GM23248 (cell line): Measurements from ENCODE around the gene WWOX. TPM values are rescaled to one million over a fixed set of nuclear protein-coding genes. Genes with fewer than 3 reads are reported as not detected.

Source experiments
- DNase-seq: peaks from one replicate; pipeline ENCODE4 v3.0.0-alpha.2; 2015
- H2AFZ ChIP-seq: fragments of 200-600 bp; sonication (generic); 2 replicates; pipeline ENCODE4 v1.6.1; 2016; ENCODE audit warnings: antibody characterized with exemption
- H3F3A ChIP-seq: fragments of 200-600 bp; sonication (generic); 2 replicates; pipeline ENCODE4 v1.6.1; 2016; ENCODE audit warnings: mild to moderate bottlenecking, antibody characterized with exemption, mixed run types; ENCODE audit not compliant: insufficient read depth
- H3K27ac ChIP-seq: fragments of 200-600 bp; sonication (generic); 2 replicates; pipeline ENCODE4 v1.5.1; 2016; ENCODE audit warnings: mild to moderate bottlenecking
- H3K27me3 ChIP-seq: fragments of 200-600 bp; sonication (generic); replicated peaks from 2 replicates; pipeline ENCODE4 v1.6.1; 2016; ENCODE audit warnings: mild to moderate bottlenecking; ENCODE audit not compliant: insufficient read depth
- H3K36me3 ChIP-seq: fragments of 200-600 bp; sonication (generic); 2 replicates; pipeline ENCODE4 v1.6.1; 2016; ENCODE audit warnings: low read depth, mild to moderate bottlenecking
- H3K4me1 ChIP-seq: fragments of 200-600 bp; sonication (generic); 2 replicates; pipeline ENCODE4 v1.6.1; 2016; ENCODE audit warnings: mild to moderate bottlenecking; ENCODE audit not compliant: insufficient read depth
- H3K4me2 ChIP-seq: fragments of 200-600 bp; sonication (generic); one replicate; pipeline ENCODE4 v1.6.1; 2016; ENCODE audit warnings: mild to moderate bottlenecking; ENCODE audit not compliant: unreplicated experiment
- H3K4me3 ChIP-seq: fragments of 200-600 bp; sonication (generic); 2 replicates; pipeline ENCODE4 v1.5.1; 2016; ENCODE audit warnings: mild to moderate bottlenecking
- H3K79me2 ChIP-seq: fragments of 200-600 bp; sonication (generic); 2 replicates; pipeline ENCODE4 v1.6.1; 2016; ENCODE audit warnings: mild to moderate bottlenecking; ENCODE audit not compliant: insufficient read depth
- H3K9ac ChIP-seq: fragments of 200-600 bp; sonication (generic); 2 replicates; pipeline ENCODE4 v1.6.1; 2016; ENCODE audit warnings: mild to moderate bottlenecking
- H3K9me2 ChIP-seq: fragments of 200-600 bp; sonication (generic); 2 replicates; pipeline ENCODE4 v1.6.1; 2016; ENCODE audit warnings: mixed run types, mild to moderate bottlenecking, moderate library complexity; ENCODE audit not compliant: insufficient read depth
- H3K9me3 ChIP-seq: fragments of 200-600 bp; sonication (generic); one replicate; pipeline ENCODE4 v1.6.1; 2017; ENCODE audit warnings: low read depth
- H4K20me1 ChIP-seq: fragments of 200-600 bp; sonication (generic); 2 replicates; pipeline ENCODE4 v1.6.0; 2016; ENCODE audit not compliant: insufficient read depth
- EZH2 ChIP-seq: fragments of 200-600 bp; sonication (generic); IDR thresholded peaks from 2 replicates; pipeline ENCODE4 v1.6.1; 2018; ENCODE audit warnings: antibody characterized with exemption, mild to moderate bottlenecking; ENCODE audit not compliant: insufficient read depth, poor library complexity, severe bottlenecking
- EZH2phosphoT487 ChIP-seq: fragments of 200-600 bp; sonication (generic); IDR thresholded peaks from 2 replicates; pipeline ENCODE4 v1.6.1; 2018; ENCODE audit warnings: antibody characterized with exemption, moderate library complexity, mild to moderate bottlenecking, low read depth; ENCODE audit not compliant: insufficient read depth
- WGBS, 2 experiments: methylation state at CpG; one replicate each; pipeline ENCODE4 v1.1.6; 2015 to 2017; ENCODE audit warnings: low lambda C conversion rate in 2 of 2, low coverage in 1 of 2; ENCODE audit errors: missing lambda C conversion rate in 2 of 2; 5-methylcytosine and 5-hydroxymethylcytosine counted together
- in situ Hi-C: fragments of 300-500 bp; cut with MboI; formaldehyde crosslinking; loops from 2 replicates; pipeline ENCODE4 v1.15.0; 2020
- polyA plus RNA-seq: library from polyadenylated mRNA; unstranded; fragments of >200 nt; fragmentation: Nextera tagmentation; extraction: Ambion mirVana; gene quantifications from 2 replicates; pipeline ENCODE4 v1.2.1, GENCODE V29; 2016
- total RNA-seq: library from RNA; depleted of rRNA; stranded (reverse); fragments of >200 nt; shearing (Covaris generic); gene quantifications from 2 replicates; pipeline ENCODE4 v1.2.3, GENCODE V29; 2014

The WWOX gene
- total and polyA plus RNA-seq, 2 experiments from 2014 or later: 4.5 to 6.6 TPM

DNA sequence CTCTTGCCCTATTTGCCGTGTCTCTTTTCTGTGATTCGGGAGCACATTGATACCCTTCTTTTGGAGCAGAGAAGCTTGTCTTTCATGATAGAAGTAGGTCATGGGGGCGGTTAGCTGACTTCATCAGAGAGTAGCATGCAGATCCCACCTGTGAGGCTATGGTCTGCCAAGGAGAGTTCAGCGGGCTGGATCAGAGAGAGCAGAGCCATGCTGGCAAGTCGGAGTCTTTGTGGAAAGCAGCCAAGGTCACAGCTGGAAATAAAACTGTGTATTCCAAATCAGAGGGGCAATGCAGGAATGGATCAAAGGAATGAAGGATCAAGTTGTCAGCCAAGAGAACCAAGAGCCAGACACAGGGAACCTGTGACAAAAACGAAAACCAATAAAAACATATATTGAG is 595.9 kb downstream of the WWOX start:
- in situ Hi-C loops: no loop called here
- 40 to 46% methylated on average over 6 of the region's 6 CpGs for WGBS, 2 experiments
- Histone ChIP-seq H3K36me3 (no peaks in the 10 kb centered on the region), H3K4me1 (no peaks in the 10 kb centered on the region), H3K4me3 (no peak overlapping the region), H3K27me3 (no peaks in the 10 kb centered on the region), H3K9me3 (no peaks in the 10 kb centered on the region), H4K20me1 (no peaks in the 10 kb centered on the region), H2AFZ (no peak overlapping the region), H3K27ac (no peak overlapping the region), H3K9me2 (no peaks in the 10 kb centered on the region), H3F3A (no peaks in the 10 kb centered on the region), H3K9ac (no peak overlapping the region), H3K79me2 (no peaks in the 10 kb centered on the region), H3K4me2 (no peak overlapping the region)
- TF ChIP-seq EZH2 (no peak), EZH2phosphoT487 (no peak)
- DNase-seq: no peak

DNA sequence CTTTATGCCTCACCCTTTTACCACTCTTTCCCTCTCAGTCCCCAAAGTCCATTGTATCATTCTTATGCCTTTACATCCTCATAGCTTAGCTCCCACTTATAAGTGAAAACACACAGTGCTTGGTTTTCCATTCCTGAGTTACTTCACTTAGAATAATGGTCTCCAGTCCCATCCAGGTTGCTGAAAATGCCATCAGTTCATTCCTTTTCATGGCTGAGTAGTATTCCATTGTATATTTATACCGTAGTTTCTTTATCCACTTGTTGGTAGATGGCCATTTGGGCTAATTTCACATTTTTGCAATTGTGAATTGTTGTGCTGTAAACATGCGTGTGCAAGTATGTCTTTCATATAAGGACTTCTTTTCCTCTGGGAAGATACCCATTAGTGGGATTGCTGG is 597.3 kb downstream of the WWOX start:
- no peak for TF ChIP-seq EZH2
- TF ChIP-seq EZH2phosphoT487: no peak
- no peak overlapping the region for H3K4me2 ChIP-seq
- in situ Hi-C loops: no loop called here
- H3K27me3 ChIP-seq: no peaks in the 10 kb centered on the region
- H3K9ac ChIP-seq: no peak overlapping the region
- no peaks in the 10 kb centered on the region for H3K36me3 ChIP-seq
- no peaks in the 10 kb centered on the region for H3K9me2 ChIP-seq
- H3F3A ChIP-seq: no peaks in the 10 kb centered on the region
- no peak for DNase-seq
- H3K27ac ChIP-seq: no peak overlapping the region
- WGBS, 2 experiments: 75 to 79% methylated on average over 2 of the region's 2 CpGs
- H3K4me3 ChIP-seq: no peak overlapping the region
- no peaks in the 10 kb centered on the region for H3K79me2 ChIP-seq
- H3K4me1 ChIP-seq: no peaks in the 10 kb centered on the region
- no peak overlapping the region for H2AFZ ChIP-seq
- no peaks in the 10 kb centered on the region for H4K20me1 ChIP-seq
- H3K9me3 ChIP-seq: no peaks in the 10 kb centered on the region

DNA sequence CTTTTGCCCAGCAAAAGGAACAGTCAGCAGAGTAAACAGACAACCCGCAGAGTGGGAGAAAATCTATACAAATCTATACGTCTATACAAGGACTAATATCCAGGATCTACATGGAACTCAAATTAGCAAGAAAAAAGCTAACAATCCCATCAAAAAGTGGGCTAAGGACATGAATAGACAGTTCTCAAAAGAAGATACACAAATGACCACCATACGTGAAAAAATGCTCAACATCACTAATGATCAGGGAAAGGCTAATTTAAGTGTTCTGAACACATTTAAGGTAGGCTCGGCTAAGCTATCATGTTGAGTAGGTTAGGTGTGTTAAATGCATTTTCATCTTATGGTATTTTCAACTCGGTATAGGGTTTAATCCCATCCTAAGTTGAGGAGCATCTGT is 598.0 kb downstream of the WWOX start:
- Histone ChIP-seq H3K4me2 (no peak overlapping the region), H3K4me3 (no peak overlapping the region), H2AFZ (no peak overlapping the region), H3K36me3 (no peaks in the 10 kb centered on the region), H3K9ac (no peak overlapping the region), H3K9me3 (no peaks in the 10 kb centered on the region), H3K27ac (no peak overlapping the region), H3K9me2 (no peaks in the 10 kb centered on the region), H3K27me3 (no peaks in the 10 kb centered on the region), H3K4me1 (no peaks in the 10 kb centered on the region), H3K79me2 (no peaks in the 10 kb centered on the region), H4K20me1 (no peaks in the 10 kb centered on the region), H3F3A (no peaks in the 10 kb centered on the region)
- in situ Hi-C loops: no loop called here
- 71 to 76% methylated on average over 5 of the region's 5 CpGs for WGBS, 2 experiments
- TF ChIP-seq EZH2phosphoT487 (no peak), EZH2 (no peak)
- no peak for DNase-seq

DNA sequence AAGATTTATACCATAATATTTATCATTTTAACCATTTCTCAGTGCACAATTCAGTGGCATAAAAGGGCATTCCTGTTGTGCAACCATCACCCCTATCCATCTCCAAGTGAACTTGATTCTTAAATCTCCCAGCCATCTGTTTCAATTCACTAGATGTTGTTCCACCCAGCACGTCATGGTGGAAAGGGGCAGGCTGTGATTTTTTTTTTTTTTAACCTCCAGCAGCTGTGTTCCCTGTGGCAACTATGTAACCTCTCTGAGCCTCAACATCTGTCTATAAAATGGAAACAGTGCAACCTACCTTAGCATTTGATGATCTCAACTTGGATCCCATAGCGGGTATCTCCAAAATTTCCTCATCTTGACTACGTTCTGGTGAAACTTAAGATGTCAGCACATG is 604.5 kb downstream of the WWOX start:
- Histone ChIP-seq H4K20me1 (no peaks in the 10 kb centered on the region), H3K9me2 (no peaks in the 10 kb centered on the region), H3K4me1 (no peaks in the 10 kb centered on the region), H2AFZ (no peak overlapping the region), H3K79me2 (no peaks in the 10 kb centered on the region), H3K27me3 (no peaks in the 10 kb centered on the region), H3K9me3 (no peaks in the 10 kb centered on the region), H3K36me3 (no peaks in the 10 kb centered on the region), H3K27ac (no peak overlapping the region), H3K9ac (no peak overlapping the region), H3K4me2 (no peak overlapping the region), H3F3A (no peaks in the 10 kb centered on the region), H3K4me3 (no peak overlapping the region)
- no peak for TF ChIP-seq EZH2
- TF ChIP-seq EZH2phosphoT487: no peak
- DNase-seq: no peak
- 3 to 7% methylated on average over 3 of the region's 3 CpGs for WGBS, 2 experiments
- in situ Hi-C loops: no loop called here

DNA sequence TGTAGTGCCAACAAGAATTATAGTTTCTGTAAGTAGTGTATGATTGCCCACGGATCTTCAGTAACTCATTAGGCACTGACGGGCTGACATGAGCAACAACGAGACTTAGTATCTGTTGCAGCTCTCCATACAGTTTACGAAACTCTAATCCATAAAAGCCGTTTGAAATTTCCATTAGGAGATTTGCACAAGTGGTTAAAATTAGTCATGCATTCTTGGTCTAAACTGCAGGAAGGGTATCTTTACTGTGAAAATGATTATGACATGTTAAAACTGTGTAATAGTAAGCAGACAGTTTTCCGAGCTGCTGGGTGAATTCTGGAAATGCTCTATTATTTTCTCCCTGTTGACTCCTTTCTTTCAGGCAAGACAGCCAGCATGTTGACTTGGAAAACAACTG is 605.0 kb downstream of the WWOX start:
- Histone ChIP-seq H3K4me3 (no peak overlapping the region), H3K27ac (no peak overlapping the region), H3K4me2 (no peak overlapping the region), H3K9me3 (no peaks in the 10 kb centered on the region), H3K36me3 (no peaks in the 10 kb centered on the region), H3F3A (no peaks in the 10 kb centered on the region), H3K79me2 (no peaks in the 10 kb centered on the region), H3K9me2 (no peaks in the 10 kb centered on the region), H3K27me3 (no peaks in the 10 kb centered on the region), H2AFZ (no peak overlapping the region), H3K4me1 (no peaks in the 10 kb centered on the region), H4K20me1 (no peaks in the 10 kb centered on the region), H3K9ac (no peak overlapping the region)
- DNase-seq: no peak
- WGBS, 2 experiments: 1 to 2% methylated on average over 6 of the region's 6 CpGs
- TF ChIP-seq EZH2 (no peak), EZH2phosphoT487 (no peak)
- in situ Hi-C loops: no loop called here
